WTC11 (cell line): ENCODE data around the gene MSI2.

Experiments
- ELF4 ChIP-seq: sonication (generic); formaldehyde crosslinking; IDR thresholded peaks from 2 replicates; pipeline ENCODE4 v1.8.1; 2022; ENCODE audit warnings: low read depth, mild to moderate bottlenecking, moderate library complexity, missing genetic modification reagents
- JUN ChIP-seq: sonication (generic); formaldehyde crosslinking; IDR thresholded peaks from 2 replicates; pipeline ENCODE4 v1.8.0; 2023; ENCODE audit warnings: mild to moderate bottlenecking, missing genetic modification reagents
- NR3C1 ChIP-seq: sonication (generic); formaldehyde crosslinking; conservative IDR thresholded peaks from 2 replicates; pipeline ENCODE4 v1.8.1; 2023; ENCODE audit warnings: low read depth, mild to moderate bottlenecking, missing genetic modification reagents
- PRDM15 ChIP-seq: sonication (generic); formaldehyde crosslinking; IDR thresholded peaks from 2 replicates; pipeline ENCODE4 v1.8.0; 2022; ENCODE audit warnings: missing genetic modification reagents
- SMAD3 ChIP-seq: sonication (generic); formaldehyde crosslinking; IDR thresholded peaks from 2 replicates; pipeline ENCODE4 v1.8.0; 2022; ENCODE audit warnings: missing genetic modification reagents, mild to moderate bottlenecking, borderline replicate concordance
- STAT6 ChIP-seq: sonication (generic); formaldehyde crosslinking; conservative IDR thresholded peaks from 2 replicates; pipeline ENCODE4 v1.8.1; 2023; ENCODE audit warnings: mild to moderate bottlenecking, low read depth, missing genetic modification reagents, moderate library complexity
- TEAD4 ChIP-seq: sonication (generic); formaldehyde crosslinking; IDR thresholded peaks from 2 replicates; pipeline ENCODE4 v1.8.0; 2022; ENCODE audit warnings: mild to moderate bottlenecking, missing genetic modification reagents
- ZNF263 ChIP-seq: sonication (generic); formaldehyde crosslinking; IDR thresholded peaks from 2 replicates; pipeline ENCODE4 v1.8.1; 2022; ENCODE audit warnings: low read depth, mild to moderate bottlenecking, moderate library complexity, missing genetic modification reagents
- TF ChIP-seq, protein P1 (sequence below): fragments of 200-600 bp; IDR thresholded peaks from 2 replicates; pipeline ENCODE4 v1.8.0; 2022; ENCODE audit warnings: antibody characterized with exemption
- TF ChIP-seq, protein P2 (sequence below): sonication (generic); formaldehyde crosslinking; IDR thresholded peaks from 2 replicates; pipeline ENCODE4 v1.8.1; 2023; ENCODE audit warnings: mild to moderate bottlenecking, missing genetic modification reagents, moderate library complexity
- TF ChIP-seq, protein P3 (sequence below): sonication (generic); formaldehyde crosslinking; IDR thresholded peaks from 2 replicates; pipeline ENCODE4 v1.8.1; 2023; ENCODE audit warnings: mild to moderate bottlenecking, moderate library complexity, missing genetic modification reagents
- TF ChIP-seq, protein P4 (sequence below): sonication (generic); formaldehyde crosslinking; IDR thresholded peaks from 2 replicates; pipeline ENCODE4 v1.8.0; 2022; ENCODE audit warnings: mild to moderate bottlenecking, missing genetic modification reagents
- TF ChIP-seq, protein P5 (sequence below): sonication (generic); formaldehyde crosslinking; conservative IDR thresholded peaks from 2 replicates; pipeline ENCODE4 v1.8.1; 2022; ENCODE audit warnings: mild to moderate bottlenecking, missing genetic modification reagents

GRCh38 chr17:57553526-57553925 is 297.2 kb downstream of the MSI2 start:
- TF ChIP-seq TEAD4 (CRISPR knock-in tag) (no peak), NR3C1 (CRISPR knock-in tag) (no peak), JUN (CRISPR knock-in tag) (no peak), STAT6 (no peak), PRDM15 (CRISPR knock-in tag) (no peak), ELF4 (CRISPR knock-in tag) (no peak), ZNF263 (CRISPR knock-in tag) (no peak), SMAD3 (no peak)
- TF ChIP-seq, protein P1, sequence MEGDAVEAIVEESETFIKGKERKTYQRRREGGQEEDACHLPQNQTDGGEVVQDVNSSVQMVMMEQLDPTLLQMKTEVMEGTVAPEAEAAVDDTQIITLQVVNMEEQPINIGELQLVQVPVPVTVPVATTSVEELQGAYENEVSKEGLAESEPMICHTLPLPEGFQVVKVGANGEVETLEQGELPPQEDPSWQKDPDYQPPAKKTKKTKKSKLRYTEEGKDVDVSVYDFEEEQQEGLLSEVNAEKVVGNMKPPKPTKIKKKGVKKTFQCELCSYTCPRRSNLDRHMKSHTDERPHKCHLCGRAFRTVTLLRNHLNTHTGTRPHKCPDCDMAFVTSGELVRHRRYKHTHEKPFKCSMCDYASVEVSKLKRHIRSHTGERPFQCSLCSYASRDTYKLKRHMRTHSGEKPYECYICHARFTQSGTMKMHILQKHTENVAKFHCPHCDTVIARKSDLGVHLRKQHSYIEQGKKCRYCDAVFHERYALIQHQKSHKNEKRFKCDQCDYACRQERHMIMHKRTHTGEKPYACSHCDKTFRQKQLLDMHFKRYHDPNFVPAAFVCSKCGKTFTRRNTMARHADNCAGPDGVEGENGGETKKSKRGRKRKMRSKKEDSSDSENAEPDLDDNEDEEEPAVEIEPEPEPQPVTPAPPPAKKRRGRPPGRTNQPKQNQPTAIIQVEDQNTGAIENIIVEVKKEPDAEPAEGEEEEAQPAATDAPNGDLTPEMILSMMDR: no peak
- TF ChIP-seq, protein P2, sequence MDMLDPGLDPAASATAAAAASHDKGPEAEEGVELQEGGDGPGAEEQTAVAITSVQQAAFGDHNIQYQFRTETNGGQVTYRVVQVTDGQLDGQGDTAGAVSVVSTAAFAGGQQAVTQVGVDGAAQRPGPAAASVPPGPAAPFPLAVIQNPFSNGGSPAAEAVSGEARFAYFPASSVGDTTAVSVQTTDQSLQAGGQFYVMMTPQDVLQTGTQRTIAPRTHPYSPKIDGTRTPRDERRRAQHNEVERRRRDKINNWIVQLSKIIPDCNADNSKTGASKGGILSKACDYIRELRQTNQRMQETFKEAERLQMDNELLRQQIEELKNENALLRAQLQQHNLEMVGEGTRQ: no peak
- TF ChIP-seq, protein P3, sequence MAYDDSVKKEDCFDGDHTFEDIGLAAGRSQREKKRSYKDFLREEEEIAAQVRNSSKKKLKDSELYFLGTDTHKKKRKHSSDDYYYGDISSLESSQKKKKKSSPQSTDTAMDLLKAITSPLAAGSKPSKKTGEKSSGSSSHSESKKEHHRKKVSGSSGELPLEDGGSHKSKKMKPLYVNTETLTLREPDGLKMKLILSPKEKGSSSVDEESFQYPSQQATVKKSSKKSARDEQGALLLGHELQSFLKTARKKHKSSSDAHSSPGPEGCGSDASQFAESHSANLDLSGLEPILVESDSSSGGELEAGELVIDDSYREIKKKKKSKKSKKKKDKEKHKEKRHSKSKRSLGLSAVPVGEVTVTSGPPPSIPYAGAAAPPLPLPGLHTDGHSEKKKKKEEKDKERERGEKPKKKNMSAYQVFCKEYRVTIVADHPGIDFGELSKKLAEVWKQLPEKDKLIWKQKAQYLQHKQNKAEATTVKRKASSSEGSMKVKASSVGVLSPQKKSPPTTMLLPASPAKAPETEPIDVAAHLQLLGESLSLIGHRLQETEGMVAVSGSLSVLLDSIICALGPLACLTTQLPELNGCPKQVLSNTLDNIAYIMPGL (CRISPR knock-in tag): no peak
- TF ChIP-seq, protein P4, sequence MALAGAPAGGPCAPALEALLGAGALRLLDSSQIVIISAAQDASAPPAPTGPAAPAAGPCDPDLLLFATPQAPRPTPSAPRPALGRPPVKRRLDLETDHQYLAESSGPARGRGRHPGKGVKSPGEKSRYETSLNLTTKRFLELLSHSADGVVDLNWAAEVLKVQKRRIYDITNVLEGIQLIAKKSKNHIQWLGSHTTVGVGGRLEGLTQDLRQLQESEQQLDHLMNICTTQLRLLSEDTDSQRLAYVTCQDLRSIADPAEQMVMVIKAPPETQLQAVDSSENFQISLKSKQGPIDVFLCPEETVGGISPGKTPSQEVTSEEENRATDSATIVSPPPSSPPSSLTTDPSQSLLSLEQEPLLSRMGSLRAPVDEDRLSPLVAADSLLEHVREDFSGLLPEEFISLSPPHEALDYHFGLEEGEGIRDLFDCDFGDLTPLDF (CRISPR knock-in tag): no peak
- TF ChIP-seq, protein P5, sequence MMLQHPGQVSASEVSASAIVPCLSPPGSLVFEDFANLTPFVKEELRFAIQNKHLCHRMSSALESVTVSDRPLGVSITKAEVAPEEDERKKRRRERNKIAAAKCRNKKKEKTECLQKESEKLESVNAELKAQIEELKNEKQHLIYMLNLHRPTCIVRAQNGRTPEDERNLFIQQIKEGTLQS (CRISPR knock-in tag): no peak
